Psoas muscle (tissue), 8 donors: ENCODE results near the gene MAN2A1. TPM values are rescaled to one million over a fixed set of nuclear protein-coding genes. Genes with fewer than 3 reads are reported as not detected.
A peak's percentile ranks its signal among the peaks of the same experiment; 100 is the strongest.

Source experiments
- ATAC-seq, 4 donors: fragments of 200-7000 bp; cut with Tn5 transposase; one replicate each; pipeline ENCODE4 v1.9.1; 2020; ENCODE audit warnings: moderate library complexity in 3 of 4, mild to moderate bottlenecking in 2 of 4
- DNase-seq, 2 donors: peaks; one replicate each; pipeline ENCODE4 v3.0.0-alpha.2; 2020
- H3K27ac ChIP-seq: fragments of 200-600 bp; one replicate; pipeline ENCODE4 v1.8.0; 2022
- H3K27me3 ChIP-seq, 3 donors: fragments of 200-600 bp in 1 of 3; one replicate each; pipeline versions ENCODE4 v1.6.1 to v1.8.0; 2013 to 2022; ENCODE audit warnings: low read length in 2 of 3, mild to moderate bottlenecking in 2 of 3, moderate library complexity in 1 of 3; ENCODE audit not compliant: insufficient read depth in 3 of 3
- H3K36me3 ChIP-seq, 2 donors: fragments of 200-600 bp in 1 of 2; one replicate each; pipeline versions ENCODE4 v1.6.1 to v1.8.0; 2013 to 2022; ENCODE audit warnings: low read depth in 1 of 2, mild to moderate bottlenecking in 1 of 2, moderate library complexity in 1 of 2; ENCODE audit not compliant: insufficient read depth in 1 of 2
- H3K4me1 ChIP-seq: fragments of 200-600 bp; one replicate; pipeline ENCODE4 v1.8.0; 2022
- H3K4me3 ChIP-seq: fragments of 200-600 bp; one replicate; pipeline ENCODE4 v1.8.0; 2022; ENCODE audit warnings: mild to moderate bottlenecking
- H3K9me3 ChIP-seq: fragments of 200-600 bp; one replicate; pipeline ENCODE4 v1.8.0; 2022
- CTCF ChIP-seq: fragments of 200-600 bp; IDR thresholded peaks from one replicate; pipeline ENCODE4 v1.8.0; 2022; ENCODE audit warnings: antibody characterized with exemption
- WGBS, 3 donors: extraction: QIAGEN DNeasy Blood & Tissue Kit; methylation state at CpG; one replicate each; pipeline versions ENCODE4 v1.1.6 to v1.1.7; 2013; 5-methylcytosine and 5-hydroxymethylcytosine counted together
- intact Hi-C, 2 donors: fragments of 100-400 bp; cut with DNase I; formaldehyde crosslinking; loops; one replicate each; pipeline versions ENCODE4 v1.11.0 to v1.14.2; 2022
- polyA plus RNA-seq, 3 donors: library from polyadenylated mRNA; stranded (reverse); fragments of 200-250 nt; gene quantifications; one replicate each; pipeline ENCODE4 v1.2.3, GENCODE V29; 2013
- total RNA-seq, 4 donors: library from RNA; stranded (reverse); fragmentation: NEBNext Ultra II Directional in 2 of 4; extraction: Animal tissue kit (Norgen Biotek cat#: 25700) in 2 of 4; gene quantifications; one replicate each; pipeline versions ENCODE4 v1.2.1 to v1.2.4, GENCODE V29; 2021 to 2023
- donor health status: healthy with polysubstance abuse.
- donor health status: DM: no; HTN: no; CAD: no; lungs with moderate emphysema.
- donor health status: Bipolar disorder and iron deficiency.
- donor health status: healthy.
- donor health status: DM: yes; HTN: yes; CAD: no.
- donor health status: DM: no; HTN: no; CAD: no.
- donor health status: DM: no; HTN: no; CAD: no.
- donor health status: DM: yes; HTN: yes; CAD: no.

MAN2A1 gene
- total and polyA plus RNA-seq, 7 donors = 4.2 to 18.3 (median 12.8) TPM

GRCh38 chr5:109653561-109654239 lies 36.0 kb upstream of the MAN2A1 start:
- no peak for ATAC-seq
- Histone ChIP-seq H3K27ac (no peak overlapping the region), H3K36me3 (no peaks in the 10 kb centered on the region), H3K27me3 (no peaks in the 10 kb centered on the region), H3K9me3 (no peaks in the 10 kb centered on the region), H3K4me3 (no peak overlapping the region), H3K4me1 (peaks cover 3% of the 10 kb centered on the region)
- intact Hi-C loops = no loop called here
- WGBS, 3 donors = 81 to 91% (median 84%) methylated on average over 3 of the region's 3 CpGs
- no peak for DNase-seq
- no peak for TF ChIP-seq CTCF

GRCh38 chr5:109654455-109654854 lies 35.3 kb upstream of the MAN2A1 start:
- no peak for ATAC-seq
- no peak for TF ChIP-seq CTCF

GRCh38 chr5:109655841-109656240 lies 33.9 kb upstream of the MAN2A1 start:
- no peaks in the 10 kb centered on the region for H3K4me1 ChIP-seq
- no peaks in the 10 kb centered on the region for H3K9me3 ChIP-seq
- TF ChIP-seq CTCF = no peak
- no peak for DNase-seq
- intact Hi-C loops = no loop called here
- H3K27ac ChIP-seq = no peak overlapping the region
- ATAC-seq = no peak
- H3K4me3 ChIP-seq = no peak overlapping the region
- no peaks in the 10 kb centered on the region for H3K36me3 ChIP-seq
- H3K27me3 ChIP-seq = no peaks in the 10 kb centered on the region
- WGBS, 3 donors = 62 to 69% (median 67%) methylated on average over 2 of the region's 2 CpGs

More at GRCh38 chr5:109654455-109654854, 35.3 kb upstream of the MAN2A1 start:
- no peaks in the 10 kb centered on the region for H3K36me3 ChIP-seq
- intact Hi-C loops = no loop called here
- 81 to 86% (median 85%) methylated on average over 6 of the region's 6 CpGs for WGBS, 3 donors
- H3K27me3 ChIP-seq = no peaks in the 10 kb centered on the region
- no peak overlapping the region for H3K27ac ChIP-seq
- H3K9me3 ChIP-seq = no peaks in the 10 kb centered on the region
- H3K4me3 ChIP-seq = no peak overlapping the region
- DNase-seq = peak in 1 of 2 donors; percentile 21
- H3K4me1 ChIP-seq = peaks cover 3% of the 10 kb centered on the region

- ATAC-seq = peak in 1 of 4 donors; percentile 48
- Histone ChIP-seq H3K36me3 (no peaks in the 10 kb centered on the region), H3K4me1 (no peaks in the 10 kb centered on the region), H3K27ac (no peak overlapping the region), H3K4me3 (no peak overlapping the region), H3K27me3 (no peaks in the 10 kb centered on the region), H3K9me3 (no peaks in the 10 kb centered on the region)
- intact Hi-C loops = no loop called here
- WGBS, 3 donors = 36 to 62% (median 45%) methylated on average over 4 of the region's 4 CpGs
- TF ChIP-seq CTCF = no peak
- DNase-seq = peak in 1 of 2 donors; percentile 35
Measured at GRCh38 chr5:109656829-109657228, 32.9 kb upstream of the MAN2A1 start.

GRCh38 chr5:109659901-109660300 lies 29.8 kb upstream of the MAN2A1 start:
- Histone ChIP-seq H3K4me1 (no peaks in the 10 kb centered on the region), H3K27ac (no peak overlapping the region), H3K27me3 (no peaks in the 10 kb centered on the region), H3K36me3 (no peaks in the 10 kb centered on the region), H3K9me3 (no peaks in the 10 kb centered on the region), H3K4me3 (no peak overlapping the region)
- 81 to 94% (median 89%) methylated on average over 1 of the region's 1 CpG for WGBS, 3 donors
- ATAC-seq (no peak), DNase-seq (no peak)
- TF ChIP-seq CTCF = no peak
- intact Hi-C loops = no loop called here
